ENCODE data around the gene STARD3. TPM values are rescaled to one million over a fixed set of nuclear protein-coding genes. Genes with fewer than 3 reads are reported as not detected.

The STARD3 gene
- total and polyA plus RNA-seq, 9 of the 15 experiments (the other 6 are each of a cell fraction or from before 2014, with no cell fraction given): 0.63 to 87.0 (median 46.0) TPM

DNA sequence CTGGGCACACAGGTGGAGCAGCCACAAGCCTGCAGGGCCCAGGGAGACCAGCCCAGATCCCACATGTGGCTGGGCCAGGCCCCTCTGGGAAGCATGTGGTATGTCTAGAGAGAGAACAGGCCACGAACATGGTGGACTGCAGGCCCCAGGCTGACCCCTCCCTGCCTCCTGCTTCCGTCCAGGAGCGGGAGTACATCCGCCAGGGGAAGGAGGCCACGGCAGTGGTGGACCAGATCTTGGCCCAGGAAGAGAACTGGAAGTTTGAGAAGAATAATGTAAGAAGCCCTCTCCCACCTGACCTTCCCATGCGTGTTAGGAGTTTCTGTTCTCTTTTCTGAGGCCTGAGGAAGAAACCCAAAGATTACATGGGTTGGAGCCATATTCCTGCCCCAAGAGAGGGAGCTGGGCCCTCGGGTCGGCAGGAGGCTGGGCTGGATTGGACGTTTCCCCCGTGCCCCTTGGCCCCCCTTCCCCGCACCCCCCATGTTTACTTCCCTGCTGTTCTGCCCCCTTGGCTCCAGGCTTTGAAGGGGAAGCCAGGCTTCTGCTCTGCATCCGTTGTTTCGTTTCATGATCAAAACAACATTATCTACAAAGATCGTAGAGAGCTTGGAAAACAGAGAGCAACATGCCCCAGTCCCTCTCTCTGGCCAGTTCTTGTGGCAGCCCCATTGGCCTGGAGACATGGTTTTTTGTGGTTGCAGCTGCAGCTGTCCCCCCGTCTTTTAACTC lies 22.5 kb downstream of the STARD3 start:
- FAIRE-seq (no peak), ATAC-seq (no peak), DNase-seq (ENCODE audit: extremely low read depth in 1 of 4, low spot score in 3 of 4) (no peak)
- Histone ChIP-seq H3K9ac (ENCODE audit: insufficient read depth in 1 of 2, low read depth in 2 of 2, low read length in 2 of 2) (peak overlapping the region in 1 of 2 experiments; percentile 70; a peak in 2 of 4 replicates), H3K9me3 (replicated peaks; ENCODE audit: control insufficient read depth, insufficient read depth, low read depth, low read length) (no peaks in the 10 kb centered on the region), H3K4me1 (replicated peaks in 1 of 2; ENCODE audit: control insufficient read depth in 2 of 2, insufficient read depth in 2 of 2, low read length in 2 of 2) (peaks cover 7 to 51% of the 10 kb centered on the region in 2 experiments; a peak in 4 of 5 replicates), H3K36me3 (ENCODE audit: control insufficient read depth, insufficient read depth, low read length) (peaks cover 78% of the 10 kb centered on the region; the same call in 2 of the 3 replicates), H3K27me3 (ENCODE audit: control insufficient read depth in 2 of 2, insufficient read depth in 2 of 2, low read length in 2 of 2) (no peaks in the 10 kb centered on the region), H3K79me2 (ENCODE audit: control insufficient read depth, insufficient read depth, low read length) (peaks cover 4% of the 10 kb centered on the region), H3K4me2 (ENCODE audit: insufficient read depth, low read length) (no peak overlapping the region), H3K27ac (ENCODE audit: extremely low read depth, low read depth, low read length) (no peak overlapping the region), H3K9me1 (ENCODE audit: control insufficient read depth, insufficient read depth, low read length) (no peaks in the 10 kb centered on the region), H2AFZ (ENCODE audit: low read depth, low read length) (no peak overlapping the region), H4K20me1 (replicated peaks; ENCODE audit: control insufficient read depth, insufficient read depth, low read length) (no peaks in the 10 kb centered on the region), H3K4me3 (no peak overlapping the region)
- TF ChIP-seq HEY1 (CRISPR knock-in tag; IDR thresholded peaks at IDR 0.05; ENCODE audit: borderline replicate concordance) (no peak), DPF2 (IDR thresholded peaks at IDR 0.05) (no peak), SLC30A9 (CRISPR knock-in tag; IDR thresholded peaks at IDR 0.05) (no peak), CXXC5 (CRISPR knock-in tag; IDR thresholded peaks at IDR 0.05) (no peak), FUS (optimal IDR thresholded peaks at IDR 0.05; ENCODE audit: low read depth, low read length) (no peak), ZNF263 (CRISPR knock-in tag; IDR thresholded peaks at IDR 0.05; ENCODE audit: borderline replicate concordance) (no peak), MEF2D (tag; conservative IDR thresholded peaks at IDR 0.05; ENCODE audit: low read depth) (no peak), SMAD1 (IDR thresholded peaks at IDR 0.05; ENCODE audit: low read depth, low read length, partially characterized antibody) (no peak), CCNT2 (IDR thresholded peaks at IDR 0.05; ENCODE audit: borderline replicate concordance, extremely low read depth, insufficient read length, low read depth, low read length) (no peak), RUNX1 (IDR thresholded peaks at IDR 0.05; ENCODE audit: low read depth) (no peak), ZNF717 (CRISPR knock-in tag; IDR thresholded peaks at IDR 0.05) (no peak), ZFPM2 (CRISPR knock-in tag; IDR thresholded peaks at IDR 0.05) (no peak), CEBPB (tag; IDR thresholded peaks at IDR 0.05) (no peak)
- TF ChIP-seq, protein P1, sequence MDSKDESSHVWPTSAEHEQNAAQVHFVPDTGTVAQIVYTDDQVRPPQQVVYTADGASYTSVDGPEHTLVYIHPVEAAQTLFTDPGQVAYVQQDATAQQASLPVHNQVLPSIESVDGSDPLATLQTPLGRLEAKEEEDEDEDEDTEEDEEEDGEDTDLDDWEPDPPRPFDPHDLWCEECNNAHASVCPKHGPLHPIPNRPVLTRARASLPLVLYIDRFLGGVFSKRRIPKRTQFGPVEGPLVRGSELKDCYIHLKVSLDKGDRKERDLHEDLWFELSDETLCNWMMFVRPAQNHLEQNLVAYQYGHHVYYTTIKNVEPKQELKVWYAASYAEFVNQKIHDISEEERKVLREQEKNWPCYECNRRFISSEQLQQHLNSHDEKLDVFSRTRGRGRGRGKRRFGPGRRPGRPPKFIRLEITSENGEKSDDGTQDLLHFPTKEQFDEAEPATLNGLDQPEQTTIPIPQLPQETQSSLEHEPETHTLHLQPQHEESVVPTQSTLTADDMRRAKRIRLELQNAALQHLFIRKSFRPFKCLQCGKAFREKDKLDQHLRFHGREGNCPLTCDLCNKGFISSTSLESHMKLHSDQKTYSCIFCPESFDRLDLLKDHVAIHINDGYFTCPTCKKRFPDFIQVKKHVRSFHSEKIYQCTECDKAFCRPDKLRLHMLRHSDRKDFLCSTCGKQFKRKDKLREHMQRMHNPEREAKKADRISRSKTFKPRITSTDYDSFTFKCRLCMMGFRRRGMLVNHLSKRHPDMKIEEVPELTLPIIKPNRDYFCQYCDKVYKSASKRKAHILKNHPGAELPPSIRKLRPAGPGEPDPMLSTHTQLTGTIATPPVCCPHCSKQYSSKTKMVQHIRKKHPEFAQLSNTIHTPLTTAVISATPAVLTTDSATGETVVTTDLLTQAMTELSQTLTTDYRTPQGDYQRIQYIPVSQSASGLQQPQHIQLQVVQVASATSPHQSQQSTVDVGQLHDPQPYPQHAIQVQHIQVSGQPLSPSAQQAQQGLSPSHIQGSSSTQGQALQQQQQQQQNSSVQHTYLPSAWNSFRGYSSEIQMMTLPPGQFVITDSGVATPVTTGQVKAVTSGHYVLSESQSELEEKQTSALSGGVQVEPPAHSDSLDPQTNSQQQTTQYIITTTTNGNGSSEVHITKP (IDR thresholded peaks at IDR 0.05; ENCODE audit: partially characterized antibody): no peak
- intact Hi-C loops (cut with micrococcal nuclease) (no loop called here), in situ Hi-C loops (cut with MboI) (no loop called here)
- CTCF ChIA-PET (ENCODE audit: low intra/inter-chr PET ratio): no interaction called here
- POLR2A ChIA-PET: interaction anchor here (1.2 kb wide), 1 partner anchor 9 kb away, joined by 5 read pairs; no protein-coding TSS in a partner anchor
- BruUV-seq (replicated peaks): no TSS peak
- 79% methylated on average over 7 of the region's 15 CpGs for WGBS (ENCODE audit: insufficient coverage, low coverage, missing lambda C conversion rate)
